Activated CD8-positive, alpha-beta memory T cell treated with anti-CD3 and anti-CD28 coated beads for 4 hours (primary cell): Measurements from ENCODE around the gene SYNPO2L.
"Not testable (repeated sequence)": the region's sequence is repeated elsewhere in the genome, so short reads cannot be mapped to it uniquely, and the experiment has no call there.

ENCODE experiments used
- DNase-seq, 2 donors: peaks; one replicate each; pipeline ENCODE4 v3.0.0-alpha.2; 2020; ENCODE audit warnings: low read depth in 2 of 2

Gene SYNPO2L

DNA sequence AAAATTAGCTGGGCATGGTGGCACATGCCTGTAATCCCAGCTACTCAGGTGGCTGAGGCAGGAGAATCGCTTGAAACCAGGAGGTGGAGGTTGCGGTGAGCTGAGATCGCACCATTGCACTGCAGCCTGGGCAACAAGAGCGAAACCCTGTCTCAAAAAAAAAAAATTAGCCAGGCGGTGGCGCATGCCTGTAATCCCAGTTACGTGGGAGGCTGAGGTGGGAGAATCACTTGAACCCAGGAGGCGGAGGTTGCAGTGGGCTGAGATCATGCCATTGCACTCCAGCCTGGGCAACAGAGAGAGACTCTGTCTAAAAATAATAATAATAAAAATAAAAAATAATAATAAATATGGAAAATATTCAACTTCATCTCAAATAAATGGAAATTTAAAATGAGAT is 38.7 kb downstream of the SYNPO2L start:
- DNase-seq, result not testable (repeated sequence)

DNA sequence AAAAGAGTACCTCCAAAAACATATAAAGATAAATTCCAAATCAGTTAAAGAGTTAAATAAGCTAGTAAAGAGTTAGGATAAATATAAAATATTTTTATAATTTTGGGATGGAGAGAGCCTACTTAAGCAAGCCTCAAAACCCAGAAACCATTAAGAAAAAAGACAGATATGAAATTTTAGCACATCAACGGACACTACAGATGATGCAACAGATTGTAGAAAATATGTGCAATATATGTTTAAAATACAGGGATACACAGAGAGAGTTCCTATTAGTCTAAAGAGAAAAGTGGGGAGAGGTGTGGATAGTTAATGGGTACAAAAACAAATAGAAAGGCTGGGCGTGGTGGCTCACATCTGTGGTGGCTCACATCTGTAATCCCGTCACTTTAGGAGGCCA is 41.1 kb downstream of the SYNPO2L start:
- DNase-seq, result no peak

DNA sequence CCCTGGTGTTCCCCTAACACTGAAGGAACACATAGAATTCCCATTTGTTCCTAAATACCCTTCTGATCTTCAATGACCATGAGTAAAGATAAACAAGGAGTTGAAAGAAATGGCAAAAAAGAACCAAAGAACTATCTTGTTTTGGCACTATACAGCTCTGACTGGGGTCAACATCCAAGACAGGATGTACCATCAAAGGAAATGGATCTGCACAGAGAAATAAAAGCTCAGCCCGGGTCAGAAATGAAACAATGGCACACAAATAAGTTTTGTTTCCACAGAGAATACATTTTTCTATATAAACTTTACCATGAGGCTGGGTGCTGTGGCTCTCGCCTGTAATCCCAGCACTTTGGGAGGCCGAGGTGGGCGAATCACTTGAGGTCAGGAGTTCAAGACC is 46.7 kb downstream of the SYNPO2L start:
- no peak for DNase-seq

DNA sequence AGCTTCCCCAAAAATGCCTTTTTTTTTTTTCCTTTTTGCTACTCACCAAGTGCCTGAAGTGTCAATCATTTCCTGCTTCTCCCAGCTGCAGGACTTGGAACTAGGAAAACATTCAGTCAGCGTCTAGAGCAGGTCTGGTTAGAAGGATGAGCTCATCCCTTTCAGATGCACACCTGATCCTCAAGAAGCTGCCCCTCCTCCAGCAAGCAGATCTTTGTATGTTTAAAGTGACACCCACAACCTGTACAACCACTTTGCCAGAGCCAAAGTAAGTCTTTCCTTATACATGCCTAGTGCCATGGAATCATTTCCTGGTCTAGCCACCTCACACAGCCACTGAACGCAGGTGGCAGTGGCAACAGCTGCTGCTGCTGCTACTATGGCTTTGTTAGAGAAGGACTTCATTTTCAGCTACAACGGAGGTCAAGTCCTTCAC is 54.3 kb downstream of the SYNPO2L start:
- DNase-seq, result no peak

DNA sequence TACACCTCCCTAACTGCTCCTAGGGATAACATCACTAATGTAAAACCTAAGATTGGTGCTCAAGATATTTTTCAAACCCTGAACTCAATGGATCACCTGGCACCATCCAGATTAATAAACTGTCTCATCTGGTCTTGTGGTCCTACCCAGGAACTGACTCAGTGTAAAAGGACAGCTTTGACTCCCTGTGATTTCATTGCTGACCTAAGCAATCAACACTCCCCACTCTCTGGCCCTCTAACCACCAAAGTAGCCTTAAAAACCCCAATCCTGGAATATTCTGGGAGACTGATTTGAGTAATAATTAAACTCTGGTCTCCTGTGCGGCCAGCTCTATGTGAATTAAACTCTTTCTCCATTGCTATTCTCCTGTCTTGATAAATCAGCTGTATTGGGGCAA is 58.5 kb downstream of the SYNPO2L start:
- no peak for DNase-seq
